ENCODE results near the gene CFAP46.
"Not testable (repeated sequence)": the region's sequence is repeated elsewhere in the genome, so short reads cannot be mapped to it uniquely, and the experiment has no call there.

DNA sequence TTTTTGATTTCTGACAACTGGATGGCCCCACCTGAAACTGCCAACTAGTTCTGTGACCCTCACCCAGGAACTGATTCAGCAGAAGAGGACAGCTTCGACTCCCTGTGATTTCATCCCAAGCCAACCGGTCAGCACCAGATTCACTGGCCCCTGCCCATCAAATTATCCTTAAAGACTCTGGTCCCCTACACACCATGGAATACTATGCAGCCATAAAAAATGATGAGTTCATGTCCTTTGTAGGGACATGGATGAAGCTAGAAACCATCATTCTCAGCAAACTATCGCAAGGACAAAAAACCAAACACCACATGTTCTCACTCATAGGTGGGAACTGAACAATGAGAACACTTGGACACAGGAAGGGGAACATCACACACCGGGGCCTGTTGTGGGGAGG lies 13.9 kb upstream of the CFAP46 start:
- TF ChIP-seq GABPA (IDR thresholded peaks at IDR 0.05; ENCODE audit: low read depth); TAF1 (IDR thresholded peaks at IDR 0.05; ENCODE audit: borderline replicate concordance, low read depth, low read length); ELK1 (IDR thresholded peaks at IDR 0.05; ENCODE audit: low read depth, low read length); HDGF (IDR thresholded peaks at IDR 0.05); RELB (IDR thresholded peaks at IDR 0.05; ENCODE audit: low read depth): not testable (repeated sequence)
- TF ChIP-seq, protein P1, sequence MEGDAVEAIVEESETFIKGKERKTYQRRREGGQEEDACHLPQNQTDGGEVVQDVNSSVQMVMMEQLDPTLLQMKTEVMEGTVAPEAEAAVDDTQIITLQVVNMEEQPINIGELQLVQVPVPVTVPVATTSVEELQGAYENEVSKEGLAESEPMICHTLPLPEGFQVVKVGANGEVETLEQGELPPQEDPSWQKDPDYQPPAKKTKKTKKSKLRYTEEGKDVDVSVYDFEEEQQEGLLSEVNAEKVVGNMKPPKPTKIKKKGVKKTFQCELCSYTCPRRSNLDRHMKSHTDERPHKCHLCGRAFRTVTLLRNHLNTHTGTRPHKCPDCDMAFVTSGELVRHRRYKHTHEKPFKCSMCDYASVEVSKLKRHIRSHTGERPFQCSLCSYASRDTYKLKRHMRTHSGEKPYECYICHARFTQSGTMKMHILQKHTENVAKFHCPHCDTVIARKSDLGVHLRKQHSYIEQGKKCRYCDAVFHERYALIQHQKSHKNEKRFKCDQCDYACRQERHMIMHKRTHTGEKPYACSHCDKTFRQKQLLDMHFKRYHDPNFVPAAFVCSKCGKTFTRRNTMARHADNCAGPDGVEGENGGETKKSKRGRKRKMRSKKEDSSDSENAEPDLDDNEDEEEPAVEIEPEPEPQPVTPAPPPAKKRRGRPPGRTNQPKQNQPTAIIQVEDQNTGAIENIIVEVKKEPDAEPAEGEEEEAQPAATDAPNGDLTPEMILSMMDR (IDR thresholded peaks at IDR 0.05 in 2 of 3, conservative IDR thresholded peaks at IDR 0.05 in 1 of 3; ENCODE audit: control insufficient read depth in 2 of 3, extremely low read depth in 1 of 3, insufficient read depth in 1 of 3, low read depth in 3 of 3, low read length in 3 of 3), result not testable (repeated sequence)
